Amniotic epithelial cell (primary cell): Measurements from ENCODE around the gene MGST2.
A peak's percentile ranks its signal among the peaks of the same experiment; 100 is the strongest.

ENCODE experiments used
- DNase-seq: peaks from one replicate; pipeline ENCODE4 v3.0.0-alpha.2; 2010; ENCODE audit warnings: low read depth

MGST2 gene

DNA sequence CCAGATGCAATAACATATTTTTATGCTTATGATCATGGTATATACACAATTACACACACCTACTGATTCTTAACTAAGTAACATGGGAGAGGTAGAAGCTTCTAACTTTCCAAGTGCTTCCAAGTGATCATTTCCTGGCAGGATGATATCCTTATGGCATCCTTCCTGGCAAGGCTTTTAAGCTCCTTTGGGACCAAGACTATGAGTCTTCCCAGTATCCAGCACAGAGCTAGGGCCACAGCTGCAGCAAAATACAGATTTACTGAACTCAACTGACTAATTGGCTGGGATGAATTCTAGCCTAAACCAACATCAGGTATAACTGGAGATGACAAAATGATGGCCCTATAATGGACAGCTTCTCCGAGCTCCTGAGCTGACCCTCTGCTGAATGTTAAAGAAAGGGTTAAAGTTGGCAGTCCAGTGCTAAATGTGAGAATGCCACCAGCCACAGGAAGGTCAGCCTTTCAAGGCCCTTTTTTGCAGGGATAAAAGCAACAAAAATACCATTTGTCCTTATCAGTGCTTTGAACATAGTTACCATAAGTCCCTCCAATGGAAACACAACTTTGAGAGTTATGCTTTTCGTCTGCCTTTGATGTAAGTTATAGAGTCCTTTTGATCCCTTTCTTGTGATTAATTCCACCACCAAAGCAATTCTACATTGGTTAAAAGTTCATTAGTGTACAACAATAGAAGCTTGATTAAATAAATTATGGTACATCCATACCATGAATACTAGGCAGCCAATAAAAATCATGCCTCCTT lies 73.4 kb downstream of the MGST2 start:
- no peak for DNase-seq

DNA sequence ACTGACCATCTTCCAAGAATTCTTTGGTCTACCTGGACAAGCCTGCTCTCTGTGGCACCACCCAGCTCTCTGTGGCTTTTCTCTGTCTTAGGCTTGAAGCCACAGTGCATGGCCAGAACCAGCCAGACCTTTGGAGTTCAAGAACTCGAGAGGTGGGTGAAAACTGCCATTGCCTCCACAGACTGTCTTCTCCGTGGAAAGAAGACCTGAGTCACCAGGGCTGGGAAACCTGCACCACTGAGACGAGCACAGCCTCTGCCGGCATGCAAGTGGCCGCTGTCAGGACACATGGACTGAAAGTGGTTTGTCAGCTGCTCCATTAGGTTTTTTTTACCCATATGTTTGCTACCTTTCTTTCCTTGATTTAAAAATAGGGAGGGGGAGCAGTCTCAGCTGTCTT lies 74.5 kb downstream of the MGST2 start:
- DNase-seq: no peak

DNA sequence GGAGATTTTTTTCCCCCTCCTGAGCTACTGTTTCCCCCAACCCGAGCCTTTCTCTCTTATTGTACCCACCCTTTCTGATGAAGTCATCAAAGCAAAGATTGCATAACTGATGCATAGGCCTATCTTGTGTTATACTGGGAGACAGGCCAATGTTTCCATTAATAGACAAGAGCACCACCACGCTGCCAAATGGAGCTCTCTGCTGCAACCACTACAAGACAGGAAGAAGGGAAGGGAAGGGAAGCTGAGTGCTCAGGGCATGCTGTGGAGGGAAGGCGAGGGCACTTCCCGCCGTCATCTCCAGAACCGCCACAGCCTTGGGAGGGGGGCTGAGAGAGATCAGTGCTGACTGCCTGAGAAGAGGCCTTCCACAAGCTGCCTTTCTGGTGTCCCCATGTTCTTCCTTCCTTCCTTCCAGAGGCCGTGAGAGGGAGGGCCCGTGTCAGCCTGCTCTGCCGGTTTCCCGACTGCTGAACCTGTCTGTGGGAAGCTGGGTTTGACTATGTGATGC lies 75.0 kb downstream of the MGST2 start:
- DNase-seq: peak; percentile 96

DNA sequence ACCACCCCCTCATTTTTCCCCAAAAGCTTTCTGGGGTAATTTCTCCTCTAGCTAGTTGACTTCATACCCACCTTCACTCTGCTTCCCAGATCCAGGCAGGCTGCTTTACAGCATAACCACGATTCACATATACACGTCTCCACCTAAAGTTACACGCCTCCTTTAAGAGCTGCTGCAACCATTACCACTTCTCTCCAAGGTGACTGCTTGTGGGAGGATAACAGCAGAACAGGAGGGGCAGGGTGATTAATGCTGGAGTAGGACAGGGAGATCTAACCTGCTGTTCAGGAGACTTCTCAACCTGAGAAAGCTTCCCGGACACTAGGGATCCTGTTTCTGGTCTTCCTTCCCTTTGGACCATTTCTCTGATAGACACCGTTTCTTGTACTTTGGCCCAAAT lies 77.4 kb downstream of the MGST2 start:
- no peak for DNase-seq

DNA sequence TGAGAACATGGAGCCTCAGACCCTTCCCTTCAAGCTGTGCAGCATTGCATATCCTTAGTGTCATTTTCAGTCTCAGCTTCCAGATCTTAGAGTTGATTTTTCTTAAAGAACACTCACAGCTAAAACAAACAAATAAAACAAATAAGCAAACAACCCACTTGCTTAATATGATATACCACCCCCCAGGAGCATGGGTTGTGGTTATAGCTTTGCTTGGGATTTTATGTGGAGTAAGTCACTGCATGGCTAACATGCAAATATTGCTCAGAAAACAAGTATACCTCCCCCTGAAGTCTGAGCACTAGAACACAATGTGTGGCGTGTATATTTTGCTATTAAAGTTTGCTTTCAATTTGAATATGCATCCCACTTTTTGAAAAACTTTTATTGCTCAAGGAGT lies 78.6 kb downstream of the MGST2 start:
- no peak for DNase-seq

DNA sequence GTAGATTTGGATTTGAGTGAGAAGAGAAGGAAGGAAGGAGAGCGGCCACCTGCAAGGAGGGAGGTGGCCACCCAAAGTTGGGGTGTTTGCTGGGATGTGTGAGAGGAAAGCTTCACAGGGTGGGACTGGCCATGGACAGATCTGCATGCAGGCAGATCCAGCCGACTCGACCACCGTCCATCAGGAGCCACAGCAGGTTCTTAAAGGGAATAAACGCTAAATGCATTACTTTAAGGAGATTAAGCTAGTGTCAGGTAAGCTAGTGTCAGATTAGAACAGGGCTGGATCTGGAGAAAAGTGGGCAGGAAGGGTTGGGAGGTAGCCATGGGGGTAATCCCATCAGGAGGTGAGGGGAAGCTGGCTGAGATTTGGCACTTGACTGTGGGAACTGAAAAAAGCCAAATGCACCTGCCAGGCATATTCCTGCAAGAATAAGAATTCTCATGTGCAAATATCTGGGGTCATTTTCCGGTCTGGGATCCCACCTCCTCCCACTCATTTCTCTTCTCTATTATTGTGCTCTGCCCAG lies 79.6 kb downstream of the MGST2 start:
- no peak for DNase-seq

GRCh38 chr4:139746431-139747171 lies 81.0 kb downstream of the MGST2 start:
- DNase-seq: peak; percentile 37

DNA sequence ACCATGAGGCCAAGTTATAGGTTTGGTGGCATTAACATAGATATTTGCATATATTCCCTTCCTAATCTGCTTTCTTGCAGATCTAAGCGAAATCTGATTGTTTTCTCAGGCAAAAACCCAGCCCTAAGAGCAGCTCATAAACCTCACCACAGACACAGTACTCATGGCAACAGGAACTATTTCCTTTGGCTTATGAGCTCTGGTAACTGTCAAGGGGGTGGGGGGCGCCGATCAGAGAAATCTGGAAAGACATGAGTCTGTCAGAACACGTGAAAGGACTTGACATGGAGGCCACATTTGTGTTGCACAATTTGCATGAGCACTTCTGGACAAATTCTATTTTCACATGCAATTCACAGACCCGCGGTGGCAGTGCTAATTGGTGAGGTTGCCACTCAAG lies 83.7 kb downstream of the MGST2 start:
- no peak for DNase-seq

DNA sequence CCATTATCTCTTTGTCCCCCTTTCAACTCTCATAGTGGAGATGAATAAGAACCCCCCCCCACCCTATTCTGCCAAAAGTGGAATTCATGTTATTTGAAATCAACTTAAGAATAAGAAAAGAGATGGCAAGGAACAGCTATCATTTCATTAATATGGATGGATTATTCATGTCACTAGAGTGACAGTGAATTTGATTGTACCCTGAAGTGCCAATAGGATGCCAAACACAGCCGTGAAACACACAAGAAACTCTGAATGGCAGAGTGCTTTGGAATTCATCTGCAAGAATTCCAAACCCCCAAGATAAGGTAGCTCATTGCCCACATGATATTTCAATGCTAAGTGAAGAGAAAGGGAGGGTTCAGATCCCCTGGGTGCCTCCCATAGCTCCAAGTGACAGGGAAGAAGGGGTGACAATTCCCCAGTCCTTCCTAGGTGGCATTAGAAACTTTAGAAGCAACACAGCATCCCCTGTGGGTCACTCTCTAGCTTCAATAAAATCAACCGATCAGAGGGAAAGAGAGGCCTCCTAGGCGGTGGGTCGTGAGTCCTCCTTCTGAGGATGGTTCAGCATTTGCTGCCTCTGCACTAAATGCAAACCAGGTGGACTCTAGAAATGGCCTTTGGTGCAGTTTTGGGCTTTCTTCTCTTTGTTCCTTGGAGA lies 84.3 kb downstream of the MGST2 start:
- no peak for DNase-seq

GRCh38 chr4:139753686-139754085 lies 88.1 kb downstream of the MGST2 start:
- DNase-seq: peak; percentile 48
